NCI-H2107 (cell line): ENCODE data around the gene GFRA1.

Experiments used
- DNase-seq: peaks from one replicate; lab custom pipeline; 2025; lab: John Stamatoyannopoulos, UW

GFRA1 gene

DNA sequence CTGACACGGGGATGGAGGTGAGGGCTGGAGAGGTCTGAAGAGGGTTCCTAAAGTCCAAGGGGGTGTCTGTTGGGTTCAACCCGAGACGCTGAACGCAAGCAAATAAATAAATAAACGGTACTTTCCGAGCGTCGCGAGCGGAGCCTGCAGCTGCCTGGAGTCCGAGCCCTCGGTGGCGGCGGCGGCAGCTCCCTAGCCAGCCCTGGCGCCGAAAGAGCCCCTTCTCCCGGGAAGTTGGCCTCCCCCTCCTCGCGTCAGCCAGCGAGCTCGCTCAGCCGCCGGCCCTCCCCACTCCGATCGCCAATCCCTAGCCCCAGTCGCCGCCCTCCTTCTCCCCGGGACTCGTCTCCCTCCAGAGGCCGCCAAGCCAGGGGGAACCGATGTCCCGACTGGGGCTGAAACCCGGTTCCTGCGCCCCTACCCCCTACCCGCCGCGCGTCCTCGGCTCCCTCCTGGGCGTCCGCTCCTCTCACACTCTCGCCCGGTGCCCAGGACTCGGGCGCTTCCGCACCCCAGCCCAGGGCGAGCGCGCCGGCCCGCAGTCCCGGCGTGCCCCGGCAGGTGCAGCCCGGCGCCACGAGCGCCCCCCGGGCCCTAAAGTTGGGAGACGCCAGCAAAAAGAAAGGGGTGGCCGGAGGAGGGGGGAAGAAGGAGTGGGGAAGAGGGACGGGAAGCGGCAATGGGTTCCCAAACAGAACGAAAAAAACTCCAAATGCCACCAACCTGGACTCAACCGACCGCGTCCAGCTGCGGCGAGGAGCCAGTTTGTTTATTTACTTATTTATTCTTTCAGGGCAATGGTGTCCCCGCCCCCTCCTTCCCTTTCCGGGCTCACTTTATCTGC, at the start of gene GFRA1:
GFRA1 (minus strand) TSS at position 767 of the 844 bp plus-strand sequence. CDS start 1,177 bp downstream, outside the sequence.
- no peak for DNase-seq

- no peak for DNase-seq
Observed at GRCh38 chr10:116316503-116316902, 43.5 kb upstream of the GFRA1 start.

GRCh38 chr10:116312548-116312947, 39.5 kb upstream of the GFRA1 start:
- DNase-seq: no peak

GRCh38 chr10:116311706-116312490, 38.9 kb upstream of the GFRA1 start:
- DNase-seq: no peak

DNA sequence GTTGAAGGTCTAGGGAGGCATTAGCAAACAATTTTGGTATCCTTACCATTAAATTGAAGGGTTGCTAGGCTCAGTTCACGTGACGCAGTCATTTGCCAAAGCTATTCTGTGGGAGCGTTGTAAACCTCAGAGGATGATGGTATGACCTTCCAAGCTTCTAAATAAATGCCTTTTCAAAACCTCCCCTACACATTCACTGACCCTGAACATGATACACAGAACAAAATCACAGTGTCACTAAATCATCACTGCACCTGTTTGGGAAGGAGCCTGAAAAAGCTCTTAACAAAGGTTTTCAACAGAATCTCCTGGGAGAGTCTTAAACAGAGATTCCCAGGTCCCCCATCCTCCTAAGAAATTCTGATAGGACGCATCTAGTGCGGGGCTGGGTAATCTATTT, 38.0 kb upstream of the GFRA1 start:
- no peak for DNase-seq

DNA sequence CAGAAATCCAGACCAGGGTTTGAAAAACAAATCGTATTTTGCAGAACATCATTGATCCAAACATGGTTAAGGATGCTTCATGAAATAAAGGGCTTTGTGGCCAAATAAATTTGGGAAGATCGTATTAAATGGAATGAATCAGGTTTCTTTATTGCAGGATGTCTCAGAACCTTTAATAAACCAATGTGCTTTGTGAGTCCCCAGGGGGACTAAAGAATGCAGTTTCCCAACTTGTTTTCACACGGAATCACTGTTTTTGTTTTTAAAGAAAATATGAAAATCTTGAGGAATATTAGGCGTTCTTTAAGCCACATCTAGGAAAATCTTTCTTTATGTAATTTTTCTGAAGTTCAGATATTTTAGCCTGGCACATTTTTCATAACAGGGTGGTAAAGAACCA, 34.4 kb upstream of the GFRA1 start:
- no peak for DNase-seq

- no peak for DNase-seq
Observed at GRCh38 chr10:116306847-116307246, 33.8 kb upstream of the GFRA1 start.

DNA sequence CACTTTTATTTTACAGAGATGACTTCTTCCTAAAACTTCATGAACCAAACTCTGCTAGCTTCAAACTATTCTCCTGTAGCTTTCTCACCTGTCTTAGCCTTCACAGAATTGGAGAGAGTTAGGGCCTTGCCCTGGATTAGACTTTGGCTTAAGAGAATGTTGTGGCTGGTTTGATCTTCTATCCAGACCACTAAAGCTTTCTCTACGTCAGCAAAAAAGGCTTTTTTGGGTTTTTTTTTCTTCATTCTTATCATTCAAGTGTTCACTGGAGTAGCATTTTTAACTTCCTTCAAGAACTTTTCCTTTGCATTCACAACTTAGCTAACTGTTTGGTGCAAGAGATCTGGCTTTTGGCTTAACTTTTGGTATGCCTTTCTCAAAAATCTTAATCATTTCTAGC, 31.9 kb upstream of the GFRA1 start:
- DNase-seq: no peak

GRCh38 chr10:116300542-116300941, 27.5 kb upstream of the GFRA1 start:
- DNase-seq: no peak

DNA sequence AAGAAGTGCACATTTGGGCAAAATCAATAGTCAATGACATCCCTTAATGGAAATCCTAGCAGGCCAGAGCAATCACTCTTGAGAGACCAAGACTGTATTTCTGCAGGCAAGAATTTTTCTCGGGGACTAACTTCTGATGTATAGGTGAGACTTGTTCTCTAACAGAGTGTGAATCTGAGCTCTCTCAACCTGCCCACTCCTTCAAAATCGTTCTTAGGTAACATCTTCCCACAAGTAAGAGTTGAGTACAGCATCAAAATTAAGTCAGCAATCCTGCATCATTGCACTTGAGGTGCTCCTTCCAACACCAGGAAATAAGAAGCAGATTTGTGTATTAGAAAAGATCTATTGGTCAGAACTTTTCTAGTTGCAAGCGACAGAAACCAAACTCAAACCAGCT, 25.6 kb upstream of the GFRA1 start:
- no peak for DNase-seq

- no peak for DNase-seq
Observed at GRCh38 chr10:116296291-116296721, 23.3 kb upstream of the GFRA1 start.

DNA sequence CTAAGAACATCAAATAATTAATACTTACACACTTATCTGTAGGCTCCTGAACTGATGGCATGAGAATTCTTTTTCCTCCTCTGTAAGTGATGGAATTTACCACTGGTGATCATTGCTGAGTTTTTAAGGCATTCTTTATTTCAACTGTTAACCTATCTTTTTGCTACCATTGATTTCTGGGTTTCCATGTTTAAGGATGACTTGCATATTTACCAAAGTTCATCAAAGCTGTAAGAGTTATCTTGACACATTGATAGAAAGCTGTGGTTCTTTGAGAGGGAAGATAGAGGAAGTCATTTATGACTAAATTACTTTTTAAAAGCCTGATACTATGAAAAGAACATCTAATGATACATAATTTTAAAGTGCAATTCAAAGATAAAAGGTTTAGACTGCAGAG, 19.5 kb upstream of the GFRA1 start:
- DNase-seq: no peak

- no peak for DNase-seq
Observed at GRCh38 chr10:116289652-116290051, 16.6 kb upstream of the GFRA1 start.

- DNase-seq: no peak
Observed at GRCh38 chr10:116287906-116288501, 15.0 kb upstream of the GFRA1 start.

- DNase-seq: no peak
Observed at GRCh38 chr10:116286626-116287200, 13.7 kb upstream of the GFRA1 start.

- DNase-seq: no peak
Observed at GRCh38 chr10:116281775-116282174, 8.8 kb upstream of the GFRA1 start.

DNA sequence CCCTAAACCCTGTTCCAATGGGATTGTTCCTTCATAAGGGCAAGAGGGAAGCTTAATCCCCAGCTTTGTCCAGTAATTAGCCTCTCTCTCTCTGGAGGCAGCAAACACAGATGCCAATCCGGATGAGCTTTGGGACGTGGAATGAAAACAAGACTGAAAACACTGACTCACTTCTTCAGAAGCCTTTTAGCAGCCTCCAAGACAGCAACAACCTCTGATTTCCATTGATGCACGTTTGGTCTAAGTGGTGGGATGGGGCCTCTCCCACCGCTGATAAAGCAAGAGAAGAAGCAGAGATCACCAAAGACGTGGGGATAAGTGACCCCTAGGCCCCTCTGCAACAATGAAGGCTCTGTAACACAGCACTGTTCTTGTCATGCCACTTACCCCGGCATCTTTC, 5.8 kb upstream of the GFRA1 start:
- no peak for DNase-seq

- no peak for DNase-seq
Observed at GRCh38 chr10:116276981-116277380, 4.0 kb upstream of the GFRA1 start.

GRCh38 chr10:116274064-116274904, 1.3 kb upstream of the GFRA1 start:
- no peak for DNase-seq

- no peak for DNase-seq
Observed at GRCh38 chr10:116271593-116272439, 1.2 kb downstream of the GFRA1 start.
